CD14-positive monocyte (primary cell): Measurements from ENCODE around the gene ODAD2. TPM values are rescaled to one million over a fixed set of nuclear protein-coding genes. Genes with fewer than 3 reads are reported as not detected.

Experiments used
- DNase-seq, 3 donors: peaks; one replicate each; pipeline ENCODE4 v3.0.0-alpha.2; 2011 to 2022
- H2AFZ ChIP-seq: 2 replicates; pipeline ENCODE4 v1.6.0; 2012; ENCODE audit warnings: mild to moderate bottlenecking, low read depth, low read length, inconsistent platforms; ENCODE audit not compliant: insufficient read depth, poor library complexity, severe bottlenecking
- H3K27ac ChIP-seq, 2 donors: 1 replicate in 1 of 2; 2 replicates in 1 of 2; pipeline ENCODE4 v1.5.1; 2012 to 2013; ENCODE audit warnings: low read length in 2 of 2, control low read depth in 1 of 2, inconsistent platforms in 1 of 2, low read depth in 1 of 2, mild to moderate bottlenecking in 1 of 2
- H3K27me3 ChIP-seq, 2 donors: one replicate each; pipeline versions ENCODE4 v1.6.0 to v1.6.1; 2011 to 2013; ENCODE audit warnings: low read length in 2 of 2; ENCODE audit not compliant: control insufficient read depth in 2 of 2, insufficient read depth in 2 of 2
- H3K36me3 ChIP-seq, 2 donors: replicated peaks in 1 of 2; 1 replicate in 1 of 2; 2 replicates in 1 of 2; pipeline versions ENCODE4 v1.5.1 to v1.6.1; 2012 to 2013; ENCODE audit warnings: low read length in 2 of 2, control low read depth in 1 of 2, inconsistent platforms in 1 of 2, mild to moderate bottlenecking in 1 of 2; ENCODE audit not compliant: insufficient read depth in 2 of 2, control insufficient read depth in 1 of 2
- H3K4me1 ChIP-seq, 2 donors: 1 replicate in 1 of 2; 2 replicates in 1 of 2; pipeline versions ENCODE4 v1.5.1 to v1.6.1; 2012 to 2013; ENCODE audit warnings: low read length in 2 of 2, control low read depth in 1 of 2, inconsistent platforms in 1 of 2, mild to moderate bottlenecking in 1 of 2, moderate library complexity in 1 of 2; ENCODE audit not compliant: insufficient read depth in 2 of 2, control insufficient read depth in 1 of 2
- H3K4me2 ChIP-seq: replicated peaks from 2 replicates; pipeline ENCODE3; 2012; ENCODE audit warnings: low read length, moderate library complexity, mild to moderate bottlenecking; ENCODE audit not compliant: poor library complexity, severe bottlenecking; ENCODE audit errors: extremely low read depth
- H3K4me3 ChIP-seq, 3 experiments: fragments of 200-600 bp in 1 of 3; sonication (generic) in 1 of 3; replicated peaks in 1 of 3; 1 replicate in 2 of 3; 2 replicates in 1 of 3; pipeline ENCODE4 v1.5.1; 2011 to 2013; ENCODE audit warnings: low read length in 3 of 3, mild to moderate bottlenecking in 3 of 3, control low read depth in 2 of 3, low read depth in 2 of 3, inconsistent platforms in 1 of 3, moderate library complexity in 1 of 3
- H3K79me2 ChIP-seq: 2 replicates; pipeline ENCODE4 v1.6.0; 2012; ENCODE audit warnings: mild to moderate bottlenecking, control low read depth, inconsistent platforms, low read length, moderate library complexity; ENCODE audit not compliant: insufficient read depth
- H3K9ac ChIP-seq: 2 replicates; pipeline ENCODE4 v1.6.0; 2017; ENCODE audit warnings: low read length, mild to moderate bottlenecking; ENCODE audit not compliant: insufficient read depth, poor library complexity, severe bottlenecking
- H3K9me3 ChIP-seq, 2 donors: replicated peaks in 1 of 2; 1 replicate in 1 of 2; 2 replicates in 1 of 2; pipeline versions ENCODE4 v1.5.1 to v1.6.1; 2012 to 2013; ENCODE audit warnings: low read length in 2 of 2, control low read depth in 1 of 2; ENCODE audit not compliant: control insufficient read depth in 1 of 2, insufficient read depth in 1 of 2
- H4K20me1 ChIP-seq: 2 replicates; pipeline ENCODE4 v1.6.0; 2012; ENCODE audit warnings: mild to moderate bottlenecking, low read length, control low read depth, moderate library complexity; ENCODE audit not compliant: insufficient read depth
- H3K27ac Mint-ChIP-seq, 7 donors: one replicate each; pipeline ENCODE4 v1.8.0; 2020; ENCODE audit warnings: mild to moderate bottlenecking in 7 of 7, mixed read lengths in 7 of 7, moderate library complexity in 6 of 7, inconsistent platforms in 2 of 7
- H3K27me3 Mint-ChIP-seq, 3 donors: one replicate each; pipeline ENCODE4 v1.8.0; 2021 to 2022; ENCODE audit warnings: low read depth in 3 of 3, mild to moderate bottlenecking in 3 of 3, mixed read lengths in 3 of 3, moderate library complexity in 3 of 3, inconsistent platforms in 1 of 3
- H3K36me3 Mint-ChIP-seq, 2 donors: one replicate each; pipeline ENCODE4 v1.8.0; 2020; ENCODE audit warnings: mixed read lengths in 2 of 2, inconsistent platforms in 1 of 2, mild to moderate bottlenecking in 1 of 2
- H3K4me1 Mint-ChIP-seq: one replicate; pipeline ENCODE4 v1.8.0; 2020; ENCODE audit warnings: mild to moderate bottlenecking, mixed read lengths
- H3K4me3 Mint-ChIP-seq, 2 donors: one replicate each; pipeline ENCODE4 v1.8.0; 2020; ENCODE audit warnings: mild to moderate bottlenecking in 2 of 2, mixed read lengths in 2 of 2, moderate library complexity in 1 of 2
- H3K9me3 Mint-ChIP-seq, 7 donors: one replicate each; pipeline ENCODE4 v1.8.0; 2020 to 2022; ENCODE audit warnings: mixed read lengths in 7 of 7, mild to moderate bottlenecking in 6 of 7, moderate library complexity in 6 of 7, inconsistent platforms in 2 of 7
- WGBS: methylation state at CpG from one replicate; pipeline ENCODE4 v1.1.5; 2013; ENCODE audit warnings: missing lambda C conversion rate; ENCODE audit not compliant: insufficient coverage; 5-methylcytosine and 5-hydroxymethylcytosine counted together
- intact Hi-C, 2 donors: fragments of 100-400 bp; cut with micrococcal nuclease; formaldehyde crosslinking; loops; one replicate each; pipeline versions ENCODE4 v1.15.0 to v1.15.1; 2023
- polyA plus RNA-seq, 3 donors: library from polyadenylated mRNA; depleted of rRNA in 1 of 3; unstranded in 2 of 3; stranded (reverse) in 1 of 3; fragments of 300-500 nt in 2 of 3; fragments of >200 nt in 1 of 3; fragmentation: Illumina TruSeq in 2 of 3; gene quantifications; 1 replicate in 2 of 3; 2 replicates in 1 of 3; pipeline ENCODE4 v1.2.3, GENCODE V29; 2012 to 2021
- TF ChIP-seq, protein P1 (sequence below): fragments of 200-600 bp; IDR thresholded peaks from one replicate; pipeline ENCODE4 v1.8.0; 2022; ENCODE audit warnings: antibody characterized with exemption, mild to moderate bottlenecking

ODAD2 gene
- polyA plus RNA-seq, 3 donors: not detected

DNA sequence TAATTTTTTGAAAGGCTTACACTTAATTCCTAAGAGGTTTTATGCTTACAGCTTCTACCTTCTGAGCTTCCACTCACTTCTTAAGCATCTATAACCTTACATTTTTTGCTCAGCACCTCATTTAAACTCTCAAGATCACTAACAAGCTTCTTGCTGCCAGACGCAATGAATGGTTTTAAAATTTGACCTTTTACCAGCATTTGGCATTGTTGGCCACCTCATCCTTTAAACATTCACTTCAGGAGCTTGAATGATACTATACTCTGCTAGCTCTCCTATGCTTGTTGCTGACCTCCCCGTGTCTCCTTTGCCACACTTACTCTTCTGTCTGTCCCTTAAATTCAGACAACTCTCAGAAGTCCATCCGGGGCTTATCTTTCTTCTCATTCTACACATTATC lies 37.7 kb upstream of the ODAD2 start:
- peaks cover 0 to 3% (median 1%) of the 10 kb centered on the region in 3 donors for H3K27me3 Mint-ChIP-seq
- Histone ChIP-seq H3K4me3 (no peak overlapping the region), H3K79me2 (no peaks in the 10 kb centered on the region), H3K9ac (no peak overlapping the region), H3K27ac (no peak overlapping the region), H3K9me3 (peaks cover 0 to 3% of the 10 kb centered on the region in 2 donors), H3K4me2 (no peak overlapping the region), H3K36me3 (no peaks in the 10 kb centered on the region), H3K4me1 (no peaks in the 10 kb centered on the region), H3K27me3 (peaks cover 0 to 2% of the 10 kb centered on the region in 2 donors), H4K20me1 (no peaks in the 10 kb centered on the region), H2AFZ (no peak overlapping the region)
- no peaks in the 10 kb centered on the region for H3K4me1 Mint-ChIP-seq
- H3K4me3 Mint-ChIP-seq: no peak overlapping the region
- 100% methylated on average over 3 of the region's 3 CpGs for WGBS
- DNase-seq: no peak
- H3K9me3 Mint-ChIP-seq: peaks cover 0 to 15% (median 5%) of the 10 kb centered on the region in 7 donors
- TF ChIP-seq, protein P1, sequence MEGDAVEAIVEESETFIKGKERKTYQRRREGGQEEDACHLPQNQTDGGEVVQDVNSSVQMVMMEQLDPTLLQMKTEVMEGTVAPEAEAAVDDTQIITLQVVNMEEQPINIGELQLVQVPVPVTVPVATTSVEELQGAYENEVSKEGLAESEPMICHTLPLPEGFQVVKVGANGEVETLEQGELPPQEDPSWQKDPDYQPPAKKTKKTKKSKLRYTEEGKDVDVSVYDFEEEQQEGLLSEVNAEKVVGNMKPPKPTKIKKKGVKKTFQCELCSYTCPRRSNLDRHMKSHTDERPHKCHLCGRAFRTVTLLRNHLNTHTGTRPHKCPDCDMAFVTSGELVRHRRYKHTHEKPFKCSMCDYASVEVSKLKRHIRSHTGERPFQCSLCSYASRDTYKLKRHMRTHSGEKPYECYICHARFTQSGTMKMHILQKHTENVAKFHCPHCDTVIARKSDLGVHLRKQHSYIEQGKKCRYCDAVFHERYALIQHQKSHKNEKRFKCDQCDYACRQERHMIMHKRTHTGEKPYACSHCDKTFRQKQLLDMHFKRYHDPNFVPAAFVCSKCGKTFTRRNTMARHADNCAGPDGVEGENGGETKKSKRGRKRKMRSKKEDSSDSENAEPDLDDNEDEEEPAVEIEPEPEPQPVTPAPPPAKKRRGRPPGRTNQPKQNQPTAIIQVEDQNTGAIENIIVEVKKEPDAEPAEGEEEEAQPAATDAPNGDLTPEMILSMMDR: no peak
- no peaks in the 10 kb centered on the region for H3K36me3 Mint-ChIP-seq
- intact Hi-C loops: no loop called here
- no peak overlapping the region for H3K27ac Mint-ChIP-seq

DNA sequence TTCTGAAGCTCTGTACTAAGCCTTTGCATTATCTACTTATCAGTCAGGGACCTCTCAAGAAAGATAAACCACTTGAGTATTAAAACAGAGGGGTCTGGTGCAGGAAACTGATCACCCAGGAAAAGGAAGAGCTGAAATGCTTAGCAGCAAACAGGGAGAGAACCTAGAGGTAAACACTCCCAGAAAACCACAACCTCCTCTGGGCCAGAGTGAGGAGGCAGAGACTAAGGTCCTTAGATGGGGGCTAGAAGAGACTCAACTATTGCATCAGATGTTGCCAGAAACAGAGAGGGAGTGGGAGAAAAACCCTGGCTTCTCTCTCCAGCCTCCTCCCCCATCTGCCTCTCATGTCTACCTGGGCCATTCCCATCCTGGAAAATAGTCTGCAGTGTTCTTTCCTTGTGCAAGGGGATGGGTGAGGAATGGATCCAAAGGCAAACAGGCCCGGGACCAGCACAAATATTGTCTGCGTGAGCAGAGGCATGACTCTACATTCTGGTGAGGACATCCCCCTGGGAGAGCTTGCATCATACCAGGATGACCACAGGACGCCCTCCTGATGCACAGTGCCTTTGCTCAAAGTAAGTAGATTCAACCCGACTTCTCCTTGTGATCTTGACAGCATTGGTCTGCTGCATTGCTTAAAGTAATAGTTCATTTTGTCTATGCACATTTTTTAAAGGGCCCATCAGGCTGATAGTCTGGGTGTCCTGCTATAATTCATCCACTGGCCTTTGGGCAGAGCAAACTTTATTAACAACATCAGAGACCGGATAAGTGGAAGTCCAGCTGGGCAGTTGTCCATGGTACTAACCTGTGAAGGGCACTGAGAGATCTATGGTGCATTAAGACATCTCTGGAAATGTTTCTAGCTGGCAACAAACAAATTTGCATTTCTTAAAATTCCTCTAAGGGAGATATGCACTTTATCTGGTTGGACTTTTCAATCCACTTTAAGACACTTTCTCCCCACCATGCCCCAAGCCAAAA lies 22.4 kb upstream of the ODAD2 start:
- Histone ChIP-seq H3K79me2 (no peaks in the 10 kb centered on the region), H3K27ac (no peak overlapping the region), H4K20me1 (no peaks in the 10 kb centered on the region), H2AFZ (no peak overlapping the region), H3K9ac (no peak overlapping the region), H3K4me2 (no peak overlapping the region), H3K4me3 (no peak overlapping the region), H3K4me1 (no peaks in the 10 kb centered on the region), H3K27me3 (no peaks in the 10 kb centered on the region), H3K36me3 (no peaks in the 10 kb centered on the region), H3K9me3 (no peaks in the 10 kb centered on the region)
- Mint-ChIP-seq H3K9me3 (peaks cover 0 to 9% (median 4%) of the 10 kb centered on the region in 7 donors), H3K4me3 (no peak overlapping the region), H3K36me3 (no peaks in the 10 kb centered on the region), H3K27me3 (peaks cover 0 to 2% (median 2%) of the 10 kb centered on the region in 3 donors), H3K27ac (no peak overlapping the region), H3K4me1 (no peaks in the 10 kb centered on the region)
- 66% methylated on average over 4 of the region's 5 CpGs for WGBS
- intact Hi-C loops: no loop called here
- DNase-seq: no peak
- TF ChIP-seq, protein P1: no peak
